Stimulated activated CD8-positive, alpha-beta memory T cell treated with anti-CD3 and anti-CD28 coated beads, Interleukin-15, amount 100 ng/mL, for 4 hours (primary cell): Measurements from ENCODE around the gene CFAP100.

Experiments
- DNase-seq, 2 donors: peaks; one replicate each; pipeline ENCODE4 v3.0.0-alpha.2; 2020; ENCODE audit warnings: low read depth in 2 of 2

CFAP100 gene

DNA sequence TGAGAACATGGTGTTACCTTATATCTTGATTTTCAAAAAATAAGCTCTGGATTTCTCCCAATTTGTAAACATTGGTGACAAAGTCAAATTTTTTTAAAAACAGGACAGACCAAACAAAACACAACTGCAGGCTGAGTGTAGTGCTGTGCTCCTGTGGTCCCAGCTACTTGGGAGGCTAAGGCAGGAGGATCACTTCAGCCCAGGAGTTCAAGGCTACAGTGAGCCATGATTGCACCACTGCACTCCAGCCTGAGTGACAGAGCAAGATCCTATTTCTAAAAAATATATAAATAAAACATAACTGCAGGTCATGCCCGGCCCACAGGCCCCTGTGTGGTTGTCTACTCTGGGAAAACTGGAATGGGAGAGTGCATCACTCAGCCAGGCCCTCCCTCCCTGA is 84.9 kb downstream of the CFAP100 start:
- no peak for DNase-seq

DNA sequence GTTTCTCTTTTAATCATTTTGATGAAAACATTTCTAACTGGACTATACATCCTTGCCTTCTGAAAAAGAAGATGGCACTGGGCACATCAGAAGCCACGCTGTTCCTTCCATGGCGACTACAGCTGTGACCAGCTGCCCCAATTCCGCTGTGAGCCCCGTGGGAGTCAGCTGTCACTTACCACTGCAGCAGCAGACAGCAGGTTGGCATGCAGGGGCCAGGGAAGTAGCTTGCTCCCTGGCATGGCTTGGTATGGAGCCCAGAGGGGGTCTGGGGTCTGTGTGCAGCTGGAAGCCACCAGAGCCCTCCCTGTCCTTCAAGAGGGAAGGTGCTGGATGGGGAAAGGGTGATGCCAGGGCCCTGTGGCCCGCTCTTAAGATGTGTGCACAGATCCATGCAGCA is 85.5 kb downstream of the CFAP100 start:
- no peak for DNase-seq

DNA sequence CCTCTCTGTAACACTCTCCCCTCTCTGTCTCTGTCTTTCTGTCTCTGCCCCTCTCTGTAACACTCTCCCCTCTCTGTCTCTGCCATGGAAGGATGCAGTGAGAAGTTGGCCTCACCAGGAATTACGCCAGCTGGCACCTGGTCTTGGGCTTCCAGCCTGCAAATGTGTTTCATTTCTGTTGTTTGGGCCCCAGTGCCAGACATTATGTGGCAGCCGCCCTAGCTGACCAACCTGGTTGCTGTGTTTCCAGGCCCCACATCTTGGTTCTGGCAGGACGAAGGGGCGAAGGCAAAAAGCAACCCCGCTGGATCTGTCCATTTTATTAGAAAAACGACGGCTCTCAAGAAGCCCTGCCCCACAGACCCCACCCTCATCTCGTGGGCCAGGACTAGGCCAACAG is 86.2 kb downstream of the CFAP100 start:
- no peak for DNase-seq

DNA sequence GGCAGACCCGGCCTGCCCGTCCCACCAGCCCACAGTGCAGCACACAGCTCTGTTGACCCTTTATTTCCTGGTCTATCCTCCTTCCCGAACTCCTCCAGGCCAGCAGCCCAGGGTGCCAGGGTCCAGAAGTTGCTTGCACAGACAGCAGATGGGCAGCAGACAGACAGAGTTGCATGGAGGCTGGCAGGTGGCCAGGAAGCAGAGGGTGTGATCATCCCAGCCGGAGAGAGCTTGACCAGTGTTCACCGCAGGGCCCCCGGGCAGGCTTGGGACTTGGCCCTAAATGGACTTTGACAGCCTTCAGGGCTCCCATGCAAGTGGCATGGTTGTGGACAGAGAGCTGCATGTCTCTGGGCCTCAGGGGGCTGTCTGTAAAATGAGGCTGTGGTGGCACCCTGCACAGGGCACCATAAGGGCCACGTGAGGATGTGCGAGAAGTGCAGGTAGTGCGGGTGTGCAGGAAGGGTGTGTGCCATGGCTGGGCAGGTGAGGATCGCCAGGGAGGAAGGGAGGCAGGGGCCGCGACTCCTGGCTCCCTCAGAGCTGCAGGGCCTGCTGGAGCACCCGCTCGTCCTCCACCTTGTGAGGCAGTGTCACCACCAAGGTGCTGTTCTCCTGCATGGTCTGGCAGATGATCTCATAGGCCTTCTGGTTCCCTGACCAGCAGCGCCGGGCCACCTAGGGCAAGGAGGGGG is 87.2 kb downstream of the CFAP100 start:
- DNase-seq: no peak

DNA sequence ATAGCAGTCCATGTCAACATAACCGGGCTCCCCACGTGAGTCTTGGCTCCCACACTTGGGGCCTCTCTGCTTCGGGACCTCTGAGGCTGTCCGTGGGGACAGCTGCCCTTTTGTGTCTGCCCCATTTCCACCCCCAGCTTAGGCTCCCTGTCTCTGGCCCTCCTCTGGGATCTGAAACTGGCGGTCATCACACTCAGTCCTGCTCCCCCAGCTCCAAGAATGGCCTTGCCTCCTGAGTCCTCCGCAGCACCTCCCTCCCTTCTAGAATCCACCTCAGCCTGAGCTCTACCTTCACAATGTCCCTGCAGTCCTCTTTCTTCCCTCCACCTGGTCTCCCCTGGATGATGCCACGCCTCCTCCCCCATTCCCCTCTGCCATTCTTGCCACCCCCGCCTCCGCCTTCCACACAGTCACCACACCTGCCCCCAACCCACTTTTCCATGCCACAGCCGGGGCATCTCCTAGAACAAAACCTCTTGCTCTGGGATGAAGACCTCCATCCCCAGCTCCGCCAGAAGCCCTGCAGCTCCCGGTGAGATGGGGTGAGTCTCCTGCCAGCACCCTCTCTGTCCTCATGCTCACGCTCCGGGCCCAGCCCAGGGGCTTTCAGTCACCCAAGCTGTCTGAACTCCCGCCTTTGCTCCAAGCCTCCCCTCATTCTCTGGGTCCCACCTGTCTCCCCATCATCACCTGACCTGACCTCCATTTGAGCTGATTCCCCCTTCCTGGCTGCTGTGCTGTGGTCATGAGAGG is 88.0 kb downstream of the CFAP100 start:
- DNase-seq: no peak

DNA sequence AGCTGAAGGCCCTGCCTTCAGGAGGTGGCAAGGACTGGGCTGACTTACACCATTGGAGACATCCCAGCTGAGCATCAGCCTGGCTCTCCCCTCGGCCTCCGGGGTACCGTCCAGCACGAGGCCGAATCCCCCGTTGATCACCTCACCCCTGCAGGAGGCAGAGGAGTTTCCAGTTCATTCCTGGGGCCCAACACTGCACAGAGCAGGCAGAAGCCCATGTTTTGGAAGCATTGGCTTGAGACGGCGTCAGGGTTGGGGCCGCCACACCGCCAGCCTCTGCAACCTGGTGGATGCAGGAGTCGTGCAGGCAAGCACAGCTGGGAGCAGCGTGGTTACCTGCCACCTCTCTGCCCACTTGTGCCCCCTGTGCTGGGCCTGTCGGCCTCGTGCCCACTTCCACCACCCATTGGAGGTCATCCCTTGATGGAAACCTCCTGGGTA is 88.6 kb downstream of the CFAP100 start:
- no peak for DNase-seq

DNA sequence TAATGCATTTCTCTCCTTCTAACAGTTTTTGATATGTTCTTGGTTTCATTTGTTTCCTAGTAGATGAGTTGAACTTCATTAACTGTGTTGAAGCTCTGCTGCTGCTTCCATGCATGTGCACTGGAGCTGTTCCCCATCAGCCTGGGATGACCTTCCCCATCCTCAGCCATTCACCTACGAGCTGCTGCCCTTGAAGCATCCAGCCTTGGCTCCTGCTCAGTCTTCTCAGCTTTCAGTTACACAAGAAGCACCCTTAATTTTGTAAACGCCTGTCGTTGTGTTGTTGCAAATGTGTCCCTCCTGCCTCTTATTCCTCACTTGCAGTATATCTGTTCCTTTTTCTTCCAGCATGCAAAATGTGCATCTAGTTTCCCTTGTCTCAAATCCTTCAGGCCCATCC is 89.4 kb downstream of the CFAP100 start:
- DNase-seq: no peak

DNA sequence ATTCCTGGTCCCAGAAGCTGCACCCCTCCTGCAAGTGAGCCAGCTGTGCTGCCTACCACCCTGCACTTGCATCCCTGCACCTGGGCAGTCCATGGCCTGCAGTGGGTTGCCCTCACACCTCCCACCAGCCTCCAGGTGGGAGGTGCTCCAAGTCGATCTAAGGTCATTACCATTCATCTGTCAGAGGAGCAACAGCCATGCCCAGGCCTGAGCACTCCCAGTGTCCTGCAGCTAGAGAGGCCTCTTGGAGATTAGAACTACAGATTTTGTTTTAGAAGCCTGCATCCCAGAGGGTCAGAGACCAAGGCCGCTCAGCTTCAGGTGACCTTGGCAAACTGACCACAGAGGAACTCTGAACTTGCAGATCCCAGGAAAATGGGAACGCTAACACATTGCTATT is 90.0 kb downstream of the CFAP100 start:
- DNase-seq: no peak

DNA sequence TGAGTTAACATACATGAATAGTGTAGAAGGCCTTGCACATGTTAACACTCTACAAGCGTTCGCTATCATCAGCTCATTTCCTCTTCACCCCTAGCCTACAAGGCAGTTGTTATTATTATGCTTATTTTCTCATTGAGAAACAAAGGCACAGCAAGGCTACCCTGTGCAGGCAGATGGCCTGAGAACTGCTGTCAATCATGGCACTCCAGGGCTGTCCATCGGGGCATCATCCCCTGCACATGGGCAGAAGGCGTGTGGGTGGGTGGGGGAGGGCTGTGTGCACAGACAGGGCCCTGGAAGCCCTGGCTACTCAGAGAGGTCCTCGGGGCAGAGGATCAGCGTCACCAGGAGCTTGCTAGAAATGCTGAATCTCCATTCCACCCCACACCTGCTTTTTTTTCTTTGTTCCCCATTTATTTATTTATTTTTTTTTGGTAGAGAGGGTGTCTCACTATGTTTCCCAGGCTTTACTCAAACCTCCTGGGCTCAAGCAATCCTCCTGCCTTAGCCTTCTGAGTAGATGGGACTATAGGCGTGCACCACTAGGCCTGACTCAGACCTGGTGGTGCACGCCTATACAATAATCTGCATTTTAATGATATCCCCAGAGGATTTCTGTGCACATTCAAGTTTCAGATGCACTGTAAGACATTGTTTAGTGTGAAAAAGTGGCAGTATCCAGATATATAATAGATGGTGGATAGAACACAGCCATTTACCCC is 90.6 kb downstream of the CFAP100 start:
- no peak for DNase-seq

DNA sequence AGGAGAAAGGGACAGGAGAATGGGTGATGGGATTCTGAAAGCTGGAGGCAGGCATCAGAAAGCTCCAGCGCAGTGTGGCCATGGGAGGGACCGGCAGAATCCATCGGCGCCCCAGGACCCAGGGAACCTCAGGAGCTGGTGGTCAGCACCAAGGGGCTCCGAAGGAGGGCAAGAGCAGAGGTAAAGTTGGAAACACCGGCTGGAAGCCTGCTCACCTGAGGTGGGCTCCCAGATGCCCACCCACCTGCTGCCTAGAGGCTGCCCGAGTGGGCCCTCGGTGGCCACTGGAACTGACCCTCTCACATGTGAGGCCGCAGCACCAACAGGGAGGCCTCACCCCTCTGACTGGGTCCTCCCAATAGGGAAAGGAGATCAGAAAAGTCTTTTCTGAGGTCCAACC is 91.2 kb downstream of the CFAP100 start:
- DNase-seq: no peak
